HUES48 (cell line): ENCODE results near the gene MACROD2.

Experiments used
- H3K27ac ChIP-seq: one replicate; pipeline ENCODE4 v1.7.0; 2013; ENCODE audit warnings: low read depth, low read length, inconsistent platforms
- H3K27me3 ChIP-seq: 2 replicates; pipeline ENCODE4 v1.6.1; 2013; ENCODE audit warnings: mild to moderate bottlenecking, low read length; ENCODE audit not compliant: control insufficient read depth, insufficient read depth
- H3K36me3 ChIP-seq: 2 replicates; pipeline ENCODE4 v1.6.1; 2013; ENCODE audit warnings: low read length; ENCODE audit not compliant: control insufficient read depth, insufficient read depth
- H3K4me1 ChIP-seq: 2 replicates; pipeline ENCODE4 v1.6.1; 2013; ENCODE audit warnings: mild to moderate bottlenecking, low read length; ENCODE audit not compliant: control insufficient read depth, insufficient read depth
- H3K4me3 ChIP-seq: 2 replicates; pipeline ENCODE4 v1.5.1; 2013; ENCODE audit warnings: mild to moderate bottlenecking, low read depth, low read length
- H3K9ac ChIP-seq: 2 replicates; pipeline ENCODE4 v1.6.1; 2013; ENCODE audit warnings: mild to moderate bottlenecking, low read depth, low read length, moderate library complexity
- H3K9me3 ChIP-seq: 2 replicates; pipeline ENCODE4 v1.6.1; 2013; ENCODE audit warnings: low read length; ENCODE audit not compliant: control insufficient read depth, insufficient read depth

The MACROD2 gene

GRCh38 chr20:15292405-15292804 is 1297.1 kb downstream of the MACROD2 start:
- no peaks in the 10 kb centered on the region for H3K4me1 ChIP-seq
- no peak overlapping the region for H3K27ac ChIP-seq
- no peaks in the 10 kb centered on the region for H3K27me3 ChIP-seq
- H3K4me3 ChIP-seq, result no peak overlapping the region
- no peaks in the 10 kb centered on the region for H3K36me3 ChIP-seq
- no peaks in the 10 kb centered on the region for H3K9me3 ChIP-seq
- H3K9ac ChIP-seq, result no peak overlapping the region

GRCh38 chr20:15296422-15296821 is 1301.1 kb downstream of the MACROD2 start:
- no peaks in the 10 kb centered on the region for H3K9me3 ChIP-seq
- H3K9ac ChIP-seq, result no peak overlapping the region
- no peaks in the 10 kb centered on the region for H3K4me1 ChIP-seq

DNA sequence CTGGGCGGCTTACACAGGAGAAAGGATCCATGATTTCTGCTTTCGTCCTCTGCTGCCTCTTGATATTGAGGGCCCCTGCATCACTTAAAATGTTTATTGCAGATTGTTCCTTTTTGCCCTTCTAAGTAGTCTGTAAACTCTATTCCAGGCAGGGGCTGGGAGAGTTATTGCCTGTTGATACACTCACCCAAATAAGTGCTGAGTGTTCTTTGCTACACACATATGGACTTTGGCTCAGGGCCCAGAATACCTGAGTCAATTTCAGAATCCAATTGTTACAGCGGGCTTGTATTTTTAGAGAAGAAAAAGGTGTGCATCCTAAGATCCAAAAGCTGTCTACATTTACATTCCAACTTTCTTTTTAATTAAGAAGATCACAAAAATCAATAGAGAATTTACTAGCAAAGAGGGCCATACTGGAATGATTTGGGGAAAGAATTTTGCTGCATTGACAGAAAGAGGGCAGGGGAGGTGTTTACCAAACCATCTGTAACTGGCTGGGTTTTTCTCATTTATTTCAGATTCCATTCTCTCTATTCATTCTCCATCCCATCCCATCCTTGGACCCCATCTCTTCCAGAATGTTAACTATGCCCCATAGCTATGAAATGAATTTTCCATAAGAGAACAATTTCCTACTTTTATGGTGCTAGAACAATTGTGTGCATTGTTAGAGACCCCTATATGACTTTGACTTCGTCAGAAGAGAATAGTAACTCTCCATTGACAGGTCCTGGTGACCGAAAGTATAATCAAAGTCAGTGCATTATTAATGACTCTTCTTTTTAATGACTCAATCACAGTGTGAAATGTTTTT is 1302.0 kb downstream of the MACROD2 start:
- no peaks in the 10 kb centered on the region for H3K9me3 ChIP-seq
- H3K4me3 ChIP-seq, result no peak overlapping the region
- no peak overlapping the region for H3K27ac ChIP-seq
- H3K27me3 ChIP-seq, result no peaks in the 10 kb centered on the region
- H3K9ac ChIP-seq, result no peak overlapping the region
- H3K36me3 ChIP-seq, result no peaks in the 10 kb centered on the region
- no peaks in the 10 kb centered on the region for H3K4me1 ChIP-seq

More at GRCh38 chr20:15296422-15296821, 1301.1 kb downstream of the MACROD2 start:
- Histone ChIP-seq H3K4me3 (no peak overlapping the region), H3K27ac (no peak overlapping the region), H3K27me3 (no peaks in the 10 kb centered on the region), H3K36me3 (no peaks in the 10 kb centered on the region)

GRCh38 chr20:15302075-15302474 is 1306.8 kb downstream of the MACROD2 start:
- H3K27me3 ChIP-seq, result no peaks in the 10 kb centered on the region
- H3K9me3 ChIP-seq, result no peaks in the 10 kb centered on the region
- H3K27ac ChIP-seq, result no peak overlapping the region
- no peaks in the 10 kb centered on the region for H3K4me1 ChIP-seq
- H3K4me3 ChIP-seq, result no peak overlapping the region
- H3K9ac ChIP-seq, result no peak overlapping the region
- no peaks in the 10 kb centered on the region for H3K36me3 ChIP-seq

- Histone ChIP-seq H3K9ac (no peak overlapping the region), H3K27me3 (no peaks in the 10 kb centered on the region), H3K9me3 (no peaks in the 10 kb centered on the region), H3K4me3 (no peak overlapping the region), H3K4me1 (no peaks in the 10 kb centered on the region), H3K36me3 (no peaks in the 10 kb centered on the region), H3K27ac (no peak overlapping the region)
These were observed 1315.0 kb downstream of the MACROD2 start for GRCh38 chr20:15310361-15310760.

GRCh38 chr20:15316556-15316955 is 1321.2 kb downstream of the MACROD2 start:
- Histone ChIP-seq H3K27ac (no peak overlapping the region), H3K4me3 (no peak overlapping the region), H3K27me3 (no peaks in the 10 kb centered on the region), H3K36me3 (no peaks in the 10 kb centered on the region), H3K4me1 (peaks cover 4% of the 10 kb centered on the region; the same call in 1 of the 2 replicates), H3K9me3 (no peaks in the 10 kb centered on the region), H3K9ac (no peak overlapping the region)

DNA sequence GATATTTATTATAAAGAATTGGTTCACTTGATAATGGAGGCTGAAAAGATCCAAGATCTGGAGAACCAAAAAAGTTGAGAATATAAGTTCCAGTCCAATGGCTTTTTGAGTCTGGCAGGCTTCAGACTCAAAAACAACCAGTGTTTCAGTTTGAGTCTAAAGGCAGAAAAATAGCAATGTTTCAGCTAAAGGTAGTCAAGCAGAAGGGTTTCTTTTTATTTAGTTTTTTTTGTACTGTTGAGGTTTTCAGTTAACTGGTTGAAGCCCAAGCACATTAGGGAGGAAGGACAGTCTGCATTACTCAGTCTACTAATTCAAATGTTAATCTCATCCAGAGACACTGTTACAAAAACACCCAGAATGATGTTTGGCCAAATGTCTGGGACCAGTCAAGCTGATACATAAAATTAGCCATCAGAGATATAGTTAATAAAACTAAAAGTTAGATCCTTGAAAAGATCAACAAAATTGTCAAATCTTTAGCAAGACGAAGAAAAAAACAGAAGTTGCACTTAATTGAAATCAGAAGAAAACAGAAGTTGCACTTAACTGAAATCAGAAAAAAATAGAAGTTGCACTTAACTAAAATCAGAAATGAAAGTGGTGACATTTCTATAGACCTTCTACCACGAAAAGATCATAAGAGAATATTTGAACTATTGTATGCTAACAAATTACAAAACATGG is 1322.4 kb downstream of the MACROD2 start:
- H3K4me3 ChIP-seq, result no peak overlapping the region
- H3K36me3 ChIP-seq, result no peaks in the 10 kb centered on the region

GRCh38 chr20:15318682-15319081 is 1323.4 kb downstream of the MACROD2 start:
- Histone ChIP-seq H3K9me3 (no peaks in the 10 kb centered on the region), H3K4me1 (peaks cover 4% of the 10 kb centered on the region; the same call in 1 of the 2 replicates), H3K27me3 (no peaks in the 10 kb centered on the region), H3K27ac (no peak overlapping the region), H3K36me3 (no peaks in the 10 kb centered on the region), H3K4me3 (no peak overlapping the region), H3K9ac (no peak overlapping the region)

More for the DNA sequence above, 1322.4 kb downstream of the MACROD2 start:
- Histone ChIP-seq H3K4me1 (peaks cover 4% of the 10 kb centered on the region; the same call in 1 of the 2 replicates), H3K9me3 (no peaks in the 10 kb centered on the region), H3K9ac (no peak overlapping the region), H3K27me3 (no peaks in the 10 kb centered on the region), H3K27ac (no peak overlapping the region)

- no peak overlapping the region for H3K27ac ChIP-seq
- H3K4me3 ChIP-seq, result no peak overlapping the region
- H3K9me3 ChIP-seq, result no peaks in the 10 kb centered on the region
- H3K27me3 ChIP-seq, result no peaks in the 10 kb centered on the region
- no peak overlapping the region for H3K9ac ChIP-seq
- no peaks in the 10 kb centered on the region for H3K36me3 ChIP-seq
- H3K4me1 ChIP-seq, result peaks cover 4% of the 10 kb centered on the region; the same call in 1 of the 2 replicates
These were observed 1324.1 kb downstream of the MACROD2 start for GRCh38 chr20:15319439-15319838.

DNA sequence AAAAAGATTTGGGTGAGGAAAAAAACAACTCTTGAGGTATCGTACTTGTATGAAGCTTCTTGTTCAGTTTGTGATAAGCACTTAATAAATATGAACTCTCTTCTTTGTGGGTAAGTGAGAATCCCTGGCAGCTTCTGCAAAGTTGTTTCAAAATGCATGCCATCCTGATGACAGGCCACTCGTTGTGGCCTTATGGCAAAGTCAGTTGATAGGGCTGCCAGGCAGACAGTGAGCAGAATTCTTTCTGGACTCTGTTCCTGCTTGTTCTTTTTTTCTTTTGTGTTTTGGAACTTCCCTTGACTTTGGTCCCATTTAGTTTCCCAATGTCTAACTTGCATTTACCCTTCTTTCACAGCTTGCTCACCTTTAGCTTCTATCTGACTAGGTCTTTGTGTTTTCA is 1325.6 kb downstream of the MACROD2 start:
- Histone ChIP-seq H3K9me3 (no peaks in the 10 kb centered on the region), H3K27ac (no peak overlapping the region), H3K4me1 (peaks cover 4% of the 10 kb centered on the region; the same call in 1 of the 2 replicates), H3K27me3 (no peaks in the 10 kb centered on the region), H3K9ac (no peak overlapping the region), H3K36me3 (no peaks in the 10 kb centered on the region), H3K4me3 (no peak overlapping the region)

DNA sequence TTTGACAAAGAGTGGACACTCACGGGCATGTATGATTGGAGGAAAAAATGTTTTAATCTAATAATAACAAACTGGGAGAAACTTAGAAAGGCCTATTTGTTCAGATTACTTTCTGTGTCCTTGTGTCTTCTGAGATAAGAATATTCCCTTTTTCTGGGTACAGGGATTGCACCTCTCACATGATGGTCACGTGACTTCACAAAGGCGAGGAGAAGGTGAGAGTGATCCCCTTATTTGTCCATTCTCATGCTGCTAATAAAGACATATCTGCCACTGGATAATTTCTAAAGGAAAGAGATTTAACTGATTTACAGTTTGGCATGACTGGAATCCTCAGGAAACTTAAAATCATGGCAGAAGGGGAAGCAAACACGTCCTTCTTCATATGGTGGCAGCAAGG is 1331.8 kb downstream of the MACROD2 start:
- Histone ChIP-seq H3K36me3 (no peaks in the 10 kb centered on the region), H3K4me3 (no peak overlapping the region), H3K9me3 (no peaks in the 10 kb centered on the region), H3K9ac (no peak overlapping the region), H3K27ac (no peak overlapping the region), H3K27me3 (no peaks in the 10 kb centered on the region), H3K4me1 (no peaks in the 10 kb centered on the region)
